ENCODE measurements around the gene ZFP62. TPM values are rescaled to one million over a fixed set of nuclear protein-coding genes. Genes with fewer than 3 reads are reported as not detected.

The ZFP62 gene
- 27.0 TPM for total RNA-seq (ENCODE audit: unreplicated experiment)
- long read RNA-seq, partial matches to known transcripts: 0 of 2 reads
- long read RNA-seq, other reads (novel, unspliced or antisense): 2 of 2 reads

GRCh38 chr5:180860887-180861822 lies at the start of gene ZFP62:
ZFP62 (minus strand) TSS chr5:180861276; CDS start chr5:180861219, 57 bp downstream.
- no peaks in the 10 kb centered on the region for H3K9me3 Mint-ChIP-seq (ENCODE audit: unreplicated experiment)
- no peak for TF ChIP-seq CTCF (IDR thresholded peaks at IDR 0.05; ENCODE audit: partially characterized antibody, unreplicated experiment)
- H3K4me1 Mint-ChIP-seq (ENCODE audit: low read depth, unreplicated experiment): peaks cover 4% of the 10 kb centered on the region
- DNase-seq: peak; percentile 95
- peak within 1 kb of the TSS; percentile 81 for H3K27ac Mint-ChIP-seq (ENCODE audit: unreplicated experiment)
- H3K27me3 Mint-ChIP-seq (ENCODE audit: unreplicated experiment): peaks cover 3% of the 10 kb centered on the region
- H3K4me3 Mint-ChIP-seq (ENCODE audit: unreplicated experiment): peak within 1 kb of the TSS; percentile 94
- no peaks in the 10 kb centered on the region for H3K36me3 Mint-ChIP-seq (ENCODE audit: unreplicated experiment)

- no peaks in the 10 kb centered on the region for H3K9me3 Mint-ChIP-seq (ENCODE audit: unreplicated experiment)
- no peak for DNase-seq
- peaks cover 6% of the 10 kb centered on the region for H3K36me3 Mint-ChIP-seq (ENCODE audit: unreplicated experiment)
- H3K27me3 Mint-ChIP-seq (ENCODE audit: unreplicated experiment): no peaks in the 10 kb centered on the region
- H3K4me3 Mint-ChIP-seq (ENCODE audit: unreplicated experiment): no peak overlapping the region
- no peak for TF ChIP-seq CTCF (IDR thresholded peaks at IDR 0.05; ENCODE audit: partially characterized antibody, unreplicated experiment)
- H3K4me1 Mint-ChIP-seq (ENCODE audit: low read depth, unreplicated experiment): no peaks in the 10 kb centered on the region
- H3K27ac Mint-ChIP-seq (ENCODE audit: unreplicated experiment): no peak overlapping the region
Measured at GRCh38 chr5:180910735-180911134, 49.7 kb upstream of the ZFP62 start.

GRCh38 chr5:180910182-180910581 lies 49.1 kb upstream of the ZFP62 start:
- Mint-ChIP-seq H3K27ac (ENCODE audit: unreplicated experiment) (no peak overlapping the region), H3K4me3 (ENCODE audit: unreplicated experiment) (no peak overlapping the region), H3K9me3 (ENCODE audit: unreplicated experiment) (no peaks in the 10 kb centered on the region), H3K4me1 (ENCODE audit: low read depth, unreplicated experiment) (no peaks in the 10 kb centered on the region), H3K36me3 (ENCODE audit: unreplicated experiment) (peaks cover 6% of the 10 kb centered on the region), H3K27me3 (ENCODE audit: unreplicated experiment) (no peaks in the 10 kb centered on the region)
- TF ChIP-seq CTCF (IDR thresholded peaks at IDR 0.05; ENCODE audit: partially characterized antibody, unreplicated experiment): no peak
- DNase-seq: no peak

GRCh38 chr5:180909782-180910181 lies 48.7 kb upstream of the ZFP62 start:
- Mint-ChIP-seq H3K27ac (ENCODE audit: unreplicated experiment) (no peak overlapping the region), H3K36me3 (ENCODE audit: unreplicated experiment) (peaks cover 6% of the 10 kb centered on the region), H3K27me3 (ENCODE audit: unreplicated experiment) (no peaks in the 10 kb centered on the region), H3K4me3 (ENCODE audit: unreplicated experiment) (no peak overlapping the region), H3K9me3 (ENCODE audit: unreplicated experiment) (no peaks in the 10 kb centered on the region), H3K4me1 (ENCODE audit: low read depth, unreplicated experiment) (no peaks in the 10 kb centered on the region)
- no peak for TF ChIP-seq CTCF (IDR thresholded peaks at IDR 0.05; ENCODE audit: partially characterized antibody, unreplicated experiment)
- no peak for DNase-seq

Data from glutamatergic neuron (in vitro differentiated cells).